GM19324 (cell line): ENCODE results near the gene PLEKHN1.

Source experiments
- ATAC-seq: cut with Tn5 transposase; IDR thresholded peaks from one replicate; pipeline ENCODE4 v1.9.1; 2021; ENCODE audit warnings: mild to moderate bottlenecking, moderate library complexity; ENCODE audit not compliant: unreplicated experiment, low FRiP score

Gene PLEKHN1

GRCh38 chr1:929712-930632 is 36.3 kb upstream of the PLEKHN1 start:
- ATAC-seq, result no peak

GRCh38 chr1:930633-931138 is 35.6 kb upstream of the PLEKHN1 start:
- ATAC-seq, result no peak

GRCh38 chr1:931380-932172 is 34.7 kb upstream of the PLEKHN1 start:
- no peak for ATAC-seq

GRCh38 chr1:932173-932510 is 34.1 kb upstream of the PLEKHN1 start:
- no peak for ATAC-seq

- no peak for ATAC-seq
These were observed 33.3 kb upstream of the PLEKHN1 start for GRCh38 chr1:932776-933602.

- ATAC-seq, result no peak
These were observed 32.7 kb upstream of the PLEKHN1 start for GRCh38 chr1:933603-933940.

GRCh38 chr1:934991-935750 is 31.1 kb upstream of the PLEKHN1 start:
- ATAC-seq, result no peak

GRCh38 chr1:935751-936231 is 30.5 kb upstream of the PLEKHN1 start:
- ATAC-seq, result no peak

GRCh38 chr1:936348-937264 is 29.7 kb upstream of the PLEKHN1 start:
- no peak for ATAC-seq

- ATAC-seq, result no peak
These were observed 28.8 kb upstream of the PLEKHN1 start for GRCh38 chr1:937521-937920.

GRCh38 chr1:938088-938683 is 28.1 kb upstream of the PLEKHN1 start:
- no peak for ATAC-seq

- no peak for ATAC-seq
These were observed 27.4 kb upstream of the PLEKHN1 start for GRCh38 chr1:938711-939489.

- no peak for ATAC-seq
These were observed 26.7 kb upstream of the PLEKHN1 start for GRCh38 chr1:939511-940106.

- no peak for ATAC-seq
These were observed 25.9 kb upstream of the PLEKHN1 start for GRCh38 chr1:940107-941014.

GRCh38 chr1:941015-941587 is 25.2 kb upstream of the PLEKHN1 start:
- no peak for ATAC-seq
